D341Med (cell line): Measurements from ENCODE around the gene NEB.
"Not testable (repeated sequence)": the region's sequence is repeated elsewhere in the genome, so short reads cannot be mapped to it uniquely, and the experiment has no call there.

Experiments
- DNase-seq: peaks from one replicate; pipeline ENCODE4 v3.0.0; 2012; ENCODE audit warnings: low spot score

NEB gene

DNA sequence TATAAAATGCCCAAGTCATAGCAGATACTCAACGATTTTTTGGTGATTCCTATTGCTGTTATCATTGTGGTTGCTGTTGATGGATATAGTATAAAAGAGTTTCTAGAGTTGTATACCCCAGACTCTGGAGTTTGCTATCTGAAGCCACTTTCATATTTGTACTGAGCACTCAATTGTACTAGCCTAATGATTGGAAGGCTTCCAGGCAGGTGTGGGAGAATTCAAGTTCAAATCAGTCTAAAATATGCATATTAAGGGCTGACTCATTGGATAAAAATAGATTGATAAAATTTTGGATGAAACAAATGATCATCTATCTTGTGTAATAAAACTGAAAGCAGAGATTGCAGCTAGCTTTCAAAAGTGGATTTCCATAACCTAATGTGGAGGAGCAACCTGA, 122.9 kb downstream of the NEB start:
- no peak for DNase-seq

DNA sequence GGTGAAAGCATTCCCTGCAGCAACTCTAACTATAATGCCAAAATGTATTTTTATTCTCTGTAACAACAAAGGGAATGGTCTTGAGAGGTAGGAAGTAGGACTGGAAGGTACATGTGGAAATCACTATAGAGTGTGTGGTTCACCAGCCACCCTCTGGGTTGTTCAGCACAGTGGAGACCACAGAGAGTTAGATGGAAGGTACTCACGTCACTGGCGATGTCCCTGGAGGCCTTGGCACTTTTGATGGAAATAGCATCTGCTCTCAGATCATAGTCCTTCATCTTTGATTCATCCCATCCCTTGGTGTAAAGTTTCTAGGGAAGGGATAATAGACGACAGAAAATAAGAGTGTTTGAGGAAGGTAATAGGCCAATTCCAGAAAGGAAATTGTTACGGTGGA, 124.0 kb downstream of the NEB start:
- DNase-seq = no peak

DNA sequence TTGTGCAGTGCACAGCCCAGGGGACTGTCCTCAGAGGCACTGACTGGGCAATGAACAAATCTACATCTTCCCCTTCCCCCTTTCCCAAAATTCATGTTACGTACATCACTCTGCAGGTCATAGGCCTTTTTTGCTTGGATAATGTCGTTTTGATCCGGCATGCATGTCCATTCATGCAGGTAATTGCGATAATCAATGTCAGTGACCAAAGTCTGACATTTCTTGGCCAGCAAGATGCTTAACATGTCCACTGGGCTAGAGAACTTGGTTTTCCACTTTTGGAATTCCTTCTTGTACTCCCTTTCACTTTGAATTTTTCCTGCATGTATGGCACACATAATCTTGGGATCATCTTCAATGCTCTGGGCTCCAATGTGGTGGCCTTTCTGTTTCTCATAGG, 124.6 kb downstream of the NEB start:
- no peak for DNase-seq

DNA sequence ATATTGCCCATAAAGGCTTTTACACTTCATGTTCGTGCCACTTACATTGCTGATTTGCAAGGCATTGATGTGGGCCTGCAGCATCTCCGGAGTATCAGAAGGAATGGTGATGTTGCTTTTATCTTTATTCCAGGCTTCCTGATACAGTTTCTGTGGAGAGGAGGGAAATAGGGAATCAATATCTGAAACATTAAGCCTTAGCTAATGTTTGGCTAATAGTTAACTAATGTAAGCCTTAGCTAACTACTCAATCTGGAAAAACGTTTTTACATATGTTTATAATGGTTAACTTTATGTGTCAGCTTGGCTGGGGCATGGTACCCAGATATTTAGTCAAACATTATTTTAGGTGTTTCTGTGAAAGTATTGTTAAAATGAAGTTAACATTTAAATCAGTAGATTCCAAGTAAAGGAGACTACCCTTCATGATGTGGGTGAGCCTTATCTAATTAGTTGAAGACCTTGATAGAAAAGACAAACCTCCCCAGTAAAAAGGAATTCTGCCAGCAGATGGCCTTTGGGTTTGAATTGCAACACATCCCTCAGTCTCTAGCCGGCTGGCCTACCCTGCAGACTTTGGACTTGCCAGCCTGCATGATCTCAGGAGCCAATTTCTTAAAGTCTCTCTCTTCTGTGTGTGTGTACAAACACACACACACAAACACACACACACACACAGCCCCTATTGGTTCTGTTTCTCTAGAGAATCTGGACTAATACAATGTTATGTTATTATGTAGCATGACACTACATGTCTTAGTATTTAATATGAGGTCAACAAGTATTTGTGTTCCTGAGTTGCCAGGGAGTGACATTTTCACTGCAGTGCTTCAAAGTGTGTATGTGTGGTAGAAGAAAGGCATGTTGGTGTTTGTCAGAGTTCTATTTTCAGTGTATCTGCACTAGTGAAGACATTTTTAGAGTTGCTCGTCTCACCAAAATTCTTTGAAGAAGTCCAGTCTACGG, 126.5 kb downstream of the NEB start:
- not testable (repeated sequence) for DNase-seq

DNA sequence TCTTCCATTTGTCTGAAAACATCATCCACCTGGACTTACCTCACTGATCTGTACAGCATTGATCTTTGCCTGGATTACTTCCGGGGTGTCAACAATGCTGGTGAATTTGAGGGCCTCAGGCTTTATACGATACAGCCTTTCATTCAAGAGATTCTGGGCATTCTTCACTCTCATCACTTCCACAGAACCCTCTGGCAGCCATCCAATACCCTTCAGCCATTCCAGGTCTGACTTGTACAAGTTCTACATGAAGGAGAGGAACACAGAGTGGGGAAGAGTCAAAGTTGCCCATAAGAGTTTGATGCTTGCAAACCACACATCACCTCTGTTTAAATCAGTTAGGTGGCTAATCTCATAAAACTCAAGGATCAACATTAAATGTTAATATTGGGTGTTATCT, 130.7 kb downstream of the NEB start:
- DNase-seq = not testable (repeated sequence)

DNA sequence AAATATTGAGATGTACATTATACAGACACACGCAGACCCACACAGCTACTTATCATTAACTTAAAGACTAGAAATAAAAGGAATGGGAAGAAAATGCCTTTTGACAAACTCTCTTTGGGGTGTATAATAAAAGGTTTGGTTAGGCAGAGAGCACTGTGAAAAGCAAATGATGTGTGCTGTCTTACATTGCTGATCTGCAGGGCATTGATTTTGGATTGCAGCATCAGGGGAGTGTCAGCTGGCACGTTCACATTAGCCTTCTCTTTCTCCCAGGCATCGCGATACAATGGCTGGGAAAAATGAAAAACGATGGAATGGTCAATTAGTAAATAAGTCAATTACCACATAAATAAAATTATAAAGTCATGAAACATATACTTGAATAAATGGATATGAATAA, 131.9 kb downstream of the NEB start:
- DNase-seq = not testable (repeated sequence)

DNA sequence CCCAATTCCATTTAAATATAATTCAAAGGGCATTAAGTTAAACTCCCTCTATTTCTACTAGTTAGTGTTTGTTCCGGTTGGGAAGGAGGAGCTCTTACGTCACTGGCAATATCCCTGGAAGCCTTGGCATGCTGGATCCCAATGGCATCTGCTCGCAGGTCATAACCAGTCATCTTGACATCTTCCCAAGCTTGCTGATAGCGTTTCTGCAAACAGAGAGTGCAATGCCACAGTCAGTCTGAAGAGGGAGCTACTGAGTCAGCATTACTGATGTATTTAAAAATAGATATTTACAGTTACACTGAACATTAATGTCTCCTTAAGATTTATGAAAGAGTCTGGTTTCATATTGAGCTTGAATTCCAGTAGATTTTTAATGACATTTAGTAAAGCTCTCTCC, 132.5 kb downstream of the NEB start:
- not testable (repeated sequence) for DNase-seq

DNA sequence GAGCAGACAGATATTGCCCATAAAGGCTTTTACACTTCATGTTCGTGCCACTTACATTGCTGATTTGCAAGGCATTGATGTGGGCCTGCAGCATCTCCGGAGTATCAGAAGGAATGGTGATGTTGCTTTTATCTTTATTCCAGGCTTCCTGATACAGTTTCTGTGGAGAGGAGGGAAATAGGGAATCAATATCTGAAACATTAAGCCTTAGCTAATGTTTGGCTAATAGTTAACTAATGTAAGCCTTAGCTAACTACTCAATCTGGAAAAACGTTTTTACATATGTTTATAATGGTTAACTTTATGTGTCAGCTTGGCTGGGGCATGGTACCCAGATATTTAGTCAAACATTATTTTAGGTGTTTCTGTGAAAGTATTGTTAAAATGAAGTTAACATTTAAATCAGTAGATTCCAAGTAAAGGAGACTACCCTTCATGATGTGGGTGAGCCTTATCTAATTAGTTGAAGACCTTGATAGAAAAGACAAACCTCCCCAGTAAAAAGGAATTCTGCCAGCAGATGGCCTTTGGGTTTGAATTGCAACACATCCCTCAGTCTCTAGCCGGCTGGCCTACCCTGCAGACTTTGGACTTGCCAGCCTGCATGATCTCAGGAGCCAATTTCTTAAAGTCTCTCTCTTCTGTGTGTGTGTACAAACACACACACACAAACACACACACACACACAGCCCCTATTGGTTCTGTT, 137.2 kb downstream of the NEB start:
- not testable (repeated sequence) for DNase-seq

DNA sequence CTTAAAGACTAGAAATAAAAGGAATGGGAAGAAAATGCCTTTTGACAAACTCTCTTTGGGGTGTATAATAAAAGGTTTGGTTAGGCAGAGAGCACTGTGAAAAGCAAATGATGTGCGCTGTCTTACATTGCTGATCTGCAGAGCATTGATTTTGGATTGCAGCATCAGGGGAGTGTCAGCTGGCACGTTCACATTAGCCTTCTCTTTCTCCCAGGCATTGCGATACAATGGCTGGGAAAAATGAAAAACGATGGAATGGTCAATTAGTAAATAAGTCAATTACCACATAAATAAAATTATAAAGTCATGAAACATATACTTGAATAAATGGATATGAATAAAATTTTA, 142.4 kb downstream of the NEB start:
- DNase-seq = not testable (repeated sequence)

DNA sequence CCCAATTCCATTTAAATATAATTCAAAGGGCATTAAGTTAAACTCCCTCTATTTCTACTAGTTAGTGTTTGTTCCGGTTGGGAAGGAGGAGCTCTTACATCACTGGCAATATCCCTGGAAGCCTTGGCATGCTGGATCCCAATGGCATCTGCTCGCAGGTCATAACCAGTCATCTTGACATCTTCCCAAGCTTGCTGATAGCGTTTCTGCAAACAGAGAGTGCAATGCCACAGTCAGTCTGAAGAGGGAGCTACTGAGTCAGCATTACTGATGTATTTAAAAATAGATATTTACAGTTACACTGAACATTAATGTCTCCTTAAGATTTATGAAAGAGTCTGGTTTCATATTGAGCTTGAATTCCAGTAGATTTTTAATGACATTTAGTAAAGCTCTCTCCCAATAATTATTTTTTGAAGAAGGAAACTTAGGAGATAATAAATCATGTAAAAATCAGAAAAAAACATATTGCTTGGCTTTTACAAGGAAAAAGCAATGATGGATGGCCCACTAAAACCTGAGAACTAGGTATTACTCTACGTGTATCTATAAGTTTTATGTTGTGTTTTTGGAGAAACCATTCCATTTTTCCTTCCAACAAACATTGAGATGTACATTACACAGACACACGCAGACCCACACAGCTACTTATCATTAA, 142.9 kb downstream of the NEB start:
- DNase-seq = not testable (repeated sequence)

DNA sequence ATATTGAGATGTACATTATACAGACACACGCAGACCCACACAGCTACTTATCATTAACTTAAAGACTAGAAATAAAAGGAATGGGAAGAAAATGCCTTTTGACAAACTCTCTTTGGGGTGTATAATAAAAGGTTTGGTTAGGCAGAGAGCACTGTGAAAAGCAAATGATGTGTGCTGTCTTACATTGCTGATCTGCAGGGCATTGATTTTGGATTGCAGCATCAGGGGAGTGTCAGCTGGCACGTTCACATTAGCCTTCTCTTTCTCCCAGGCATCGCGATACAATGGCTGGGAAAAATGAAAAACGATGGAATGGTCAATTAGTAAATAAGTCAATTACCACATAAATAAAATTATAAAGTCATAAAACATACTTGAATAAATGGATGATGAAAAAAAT, 153.0 kb downstream of the NEB start:
- DNase-seq = not testable (repeated sequence)

DNA sequence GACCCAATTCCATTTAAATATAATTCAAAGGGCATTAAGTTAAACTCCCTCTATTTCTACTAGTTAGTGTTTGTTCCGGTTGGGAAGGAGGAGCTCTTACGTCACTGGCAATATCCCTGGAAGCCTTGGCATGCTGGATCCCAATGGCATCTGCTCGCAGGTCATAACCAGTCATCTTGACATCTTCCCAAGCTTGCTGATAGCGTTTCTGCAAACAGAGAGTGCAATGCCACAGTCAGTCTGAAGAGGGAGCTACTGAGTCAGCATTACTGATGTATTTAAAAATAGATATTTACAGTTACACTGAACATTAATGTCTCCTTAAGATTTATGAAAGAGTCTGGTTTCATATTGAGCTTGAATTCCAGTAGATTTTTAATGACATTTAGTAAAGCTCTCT, 153.6 kb downstream of the NEB start:
- DNase-seq = not testable (repeated sequence)

DNA sequence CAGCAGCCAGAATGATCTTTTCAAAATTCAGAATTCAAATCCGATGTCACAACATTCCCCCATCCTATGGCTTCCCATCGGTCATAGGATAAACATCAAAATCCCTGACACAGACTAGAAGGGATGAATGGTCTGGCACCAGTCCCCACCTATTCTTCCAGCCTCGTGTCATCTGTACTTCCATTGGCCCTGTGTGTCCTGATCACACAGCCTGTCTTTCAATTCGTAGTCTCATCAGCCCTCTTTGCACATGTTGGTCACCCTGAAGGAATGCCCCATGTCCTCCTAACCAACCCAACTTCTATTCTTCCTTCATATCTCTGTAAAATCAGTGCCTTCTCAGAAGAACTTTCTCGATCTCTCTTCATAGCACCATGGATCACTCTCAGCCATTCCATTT, 157.2 kb downstream of the NEB start:
- no peak for DNase-seq

DNA sequence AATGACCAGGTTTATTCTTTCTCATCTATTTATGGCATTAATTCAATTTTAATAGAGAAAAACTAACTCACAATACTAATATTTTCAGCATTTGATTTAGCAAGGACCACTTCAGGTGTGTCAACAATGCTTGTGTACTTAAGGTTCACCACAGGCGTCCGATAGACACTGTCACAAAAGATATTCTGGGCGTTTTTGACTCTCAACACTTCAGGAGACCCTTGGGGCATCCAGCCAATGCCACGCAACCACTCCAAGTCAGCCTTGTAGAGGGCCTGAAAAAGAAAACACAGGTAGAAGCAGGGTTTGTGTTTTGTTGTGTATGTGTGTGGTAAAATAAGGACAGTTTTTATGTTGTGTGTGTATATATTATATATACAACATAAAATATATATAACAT, 158.2 kb downstream of the NEB start:
- DNase-seq = no peak

DNA sequence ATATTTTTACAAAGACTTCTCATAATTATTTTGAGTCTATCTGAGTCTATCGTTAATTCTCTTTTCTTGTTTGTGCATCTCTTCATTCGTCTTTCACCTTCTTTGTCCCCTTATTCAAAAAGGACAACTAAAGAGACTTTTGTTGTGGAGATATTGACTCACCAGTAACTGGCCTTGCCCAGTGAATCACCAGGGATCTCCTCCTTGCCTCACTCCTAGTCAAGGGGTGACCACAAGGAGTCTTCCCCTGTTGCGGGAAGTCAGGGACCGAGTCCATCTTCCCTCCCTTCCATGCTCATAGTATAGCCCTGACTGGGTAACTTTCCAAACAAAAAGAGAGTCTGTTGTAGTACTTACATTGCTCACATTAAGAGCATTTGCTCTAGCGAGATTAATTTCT, 158.9 kb downstream of the NEB start:
- no peak for DNase-seq

DNA sequence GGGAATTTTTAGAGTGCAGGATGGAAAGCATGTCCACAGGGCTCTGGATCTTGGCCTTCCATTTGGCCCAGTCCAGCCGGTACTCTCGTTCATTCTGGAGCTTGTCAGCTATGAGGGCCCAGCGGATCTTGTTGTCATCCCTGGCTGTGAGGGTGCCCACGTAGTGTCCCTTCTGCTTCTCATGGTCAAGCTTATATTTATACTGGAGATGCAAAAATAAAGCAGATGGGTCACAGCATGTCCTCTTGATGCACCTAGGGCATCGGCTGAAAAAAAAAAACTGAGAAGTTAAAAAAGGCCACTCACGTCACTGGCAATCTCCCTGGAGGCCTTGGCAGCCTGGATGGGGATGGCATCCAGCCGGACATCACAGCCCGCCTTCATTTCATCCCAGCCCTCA, 164.1 kb downstream of the NEB start:
- no peak for DNase-seq

DNA sequence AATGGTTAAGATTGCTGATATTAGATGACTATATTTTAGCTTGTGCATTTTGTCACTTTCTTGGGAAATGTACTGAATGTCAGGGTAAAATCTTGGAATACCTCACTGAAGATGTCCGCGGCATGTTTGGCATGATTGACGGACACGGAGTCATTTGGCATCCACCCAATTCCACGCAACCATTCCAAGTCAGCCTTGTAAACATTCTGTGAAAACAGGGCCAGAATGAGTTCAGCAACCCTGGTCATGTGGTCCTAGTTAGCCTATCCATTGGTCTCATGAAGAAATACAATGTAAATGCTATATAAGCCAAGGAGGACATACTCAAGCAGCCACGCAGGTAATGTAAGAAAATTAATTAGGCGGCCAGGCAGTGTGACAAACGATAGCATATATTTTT, 165.1 kb downstream of the NEB start:
- no peak for DNase-seq

DNA sequence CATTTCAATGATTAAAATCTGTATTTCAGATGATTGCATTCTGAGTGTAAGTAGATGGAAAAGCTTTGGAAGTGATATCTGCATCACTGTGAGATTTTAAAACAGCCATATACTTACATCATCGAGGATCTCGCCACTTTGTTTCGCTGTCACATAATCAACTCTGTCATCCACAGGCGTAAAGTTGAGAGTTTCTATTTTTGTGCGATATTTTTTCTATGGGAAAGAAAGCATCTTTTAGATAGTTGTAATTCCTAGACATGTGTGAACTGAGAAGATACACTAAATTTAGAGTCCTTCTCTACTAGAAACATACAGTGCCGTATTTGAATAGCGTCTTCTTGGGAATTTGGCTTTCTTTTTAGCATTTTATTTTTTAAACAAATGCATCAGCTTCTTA, 165.8 kb downstream of the NEB start:
- DNase-seq = no peak

DNA sequence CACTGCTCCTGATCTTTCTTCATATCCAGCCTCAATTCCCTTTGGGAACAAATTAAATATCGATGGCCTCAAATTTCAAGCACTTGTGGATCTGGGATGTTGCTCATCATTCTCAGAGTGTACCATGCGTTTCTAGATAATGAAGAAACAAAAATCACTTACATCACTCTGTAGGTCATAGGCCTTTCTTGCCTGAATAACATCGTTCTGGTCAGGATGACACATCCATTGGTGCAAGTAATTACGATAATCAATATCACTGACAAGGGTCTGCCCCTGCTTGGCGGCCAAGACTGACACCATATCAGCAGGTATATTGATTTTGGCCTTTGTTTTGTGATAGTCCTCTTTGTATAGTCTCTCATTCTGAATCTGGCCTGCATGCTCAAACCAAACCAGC, 167.3 kb downstream of the NEB start:
- no peak for DNase-seq

DNA sequence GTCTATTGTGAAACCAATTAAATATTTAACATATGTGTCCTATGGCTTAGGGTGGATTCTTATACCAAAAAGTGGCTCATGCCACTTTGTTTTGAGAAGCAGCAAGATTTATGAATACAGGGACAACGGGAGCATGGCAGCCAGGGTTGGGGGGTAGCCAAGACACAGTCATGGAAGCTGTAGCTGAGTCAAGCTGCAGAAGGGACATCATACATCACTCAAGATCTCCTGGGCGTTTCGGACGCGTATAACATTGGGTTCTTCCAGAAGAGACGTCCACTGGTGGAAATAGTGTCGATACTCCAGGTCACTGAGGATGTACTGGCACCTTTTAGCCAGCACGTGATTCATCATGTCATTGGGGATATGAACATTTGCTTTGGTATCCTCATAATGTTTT, 171.9 kb downstream of the NEB start:
- no peak for DNase-seq

DNA sequence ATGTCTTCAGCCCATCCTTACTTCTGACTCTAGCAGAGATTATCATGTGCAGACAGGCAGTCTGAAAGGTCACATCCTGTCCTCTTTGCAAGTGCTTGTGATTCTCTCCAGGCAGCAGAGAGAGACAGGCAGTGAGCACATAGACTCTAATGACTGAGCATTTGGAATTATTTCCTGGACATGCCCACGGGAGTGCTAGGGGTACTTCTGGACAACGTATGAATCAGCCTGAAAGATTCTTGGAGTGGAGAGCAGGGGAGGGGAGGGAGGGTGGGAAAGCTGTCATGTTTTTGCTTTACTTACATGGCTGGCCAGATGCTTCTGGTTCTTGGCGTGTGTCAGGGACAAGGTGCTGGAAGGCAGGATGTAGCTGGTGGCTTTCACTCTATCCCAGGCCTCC, 174.0 kb downstream of the NEB start:
- DNase-seq = no peak

DNA sequence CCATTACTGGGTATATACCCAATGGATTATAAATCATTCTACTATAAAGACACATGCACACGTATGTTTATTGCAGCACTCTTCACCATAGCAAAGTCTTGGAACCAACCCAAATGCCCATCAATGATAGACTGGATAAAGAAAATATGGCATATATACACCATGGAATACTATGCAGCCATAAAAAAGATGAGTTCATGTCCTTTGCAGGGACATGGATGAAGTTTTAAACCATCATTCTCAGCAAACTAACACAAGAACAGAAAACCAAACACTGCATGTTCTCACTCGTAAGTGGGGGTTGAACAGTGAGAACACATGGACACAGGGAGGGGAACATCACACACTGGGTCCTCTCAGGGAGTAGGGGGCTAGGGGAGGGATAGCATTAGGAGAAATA, 174.8 kb downstream of the NEB start:
- not testable (repeated sequence) for DNase-seq

DNA sequence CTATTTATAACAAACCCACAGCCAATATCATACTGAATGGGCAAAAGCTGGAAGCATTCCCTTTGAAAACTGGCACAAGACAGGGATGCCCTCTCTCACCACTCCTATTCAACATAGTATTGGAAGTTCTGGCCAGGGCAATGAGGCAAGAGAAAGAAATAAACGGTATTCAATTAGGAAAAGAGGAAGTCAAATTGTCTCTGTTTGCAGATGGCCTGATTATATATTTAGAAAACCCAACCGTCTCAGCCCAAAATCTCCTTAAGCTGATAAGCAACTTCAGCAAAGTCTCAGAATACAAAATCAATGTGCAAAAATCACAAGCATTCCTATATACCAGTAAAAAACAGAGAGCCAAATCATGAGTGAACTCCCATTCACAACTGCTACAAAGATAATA, 176.4 kb downstream of the NEB start:
- not testable (repeated sequence) for DNase-seq
